H1 (cell line): ENCODE data around the gene CYP1A2. TPM values are rescaled to one million over a fixed set of nuclear protein-coding genes. Genes with fewer than 3 reads are reported as not detected.

ENCODE experiments used
- CTCF ChIA-PET: fragments of 300-600 bp; sonication (Branson Sonifier 250); formaldehyde crosslinking; loops from one replicate; lab custom pipeline; 2021; ENCODE audit not compliant: partially characterized antibody; lab: Charles Lee
- POLR2A ChIA-PET: fragments of 300-600 bp; sonication (Branson Sonifier 250); formaldehyde crosslinking; loops from one replicate; lab custom pipeline; 2021; ENCODE audit warnings: inconsistent platforms; ENCODE audit not compliant: partially characterized antibody; lab: Charles Lee
- DNase-seq, 2 experiments: peaks; one replicate each; pipeline versions ENCODE4 v3.0.0 to v3.0.0-alpha.2; 2010 to 2022; ENCODE audit warnings: low spot score in 2 of 2, low read depth in 1 of 2, mixed read lengths in 1 of 2
- FAIRE-seq: peaks from 2 replicates; lab custom pipeline; 2011; peaks lifted over from hg19 to GRCh38; lab: Jason Lieb, UNC
- H2AFZ ChIP-seq: 2 replicates; pipeline ENCODE4 v1.8.1; 2012; ENCODE audit warnings: low read length, inconsistent platforms
- H2AK5ac ChIP-seq: 2 replicates; pipeline ENCODE4 v1.6.1; 2013; ENCODE audit warnings: low read depth, low read length
- H2BK120ac ChIP-seq: replicated peaks from 2 replicates; pipeline ENCODE3; 2013; ENCODE audit warnings: low read depth, low read length, inconsistent platforms
- H2BK12ac ChIP-seq: 2 replicates; pipeline ENCODE4 v1.6.1; 2013; ENCODE audit warnings: low read depth, low read length
- H2BK15ac ChIP-seq: 2 replicates; pipeline ENCODE4 v1.6.1; 2013; ENCODE audit warnings: low read length
- H2BK20ac ChIP-seq: 2 replicates; pipeline ENCODE4 v1.6.1; 2013; ENCODE audit warnings: low read length
- H2BK5ac ChIP-seq: 2 replicates; pipeline ENCODE4 v1.6.1; 2013; ENCODE audit warnings: low read depth, low read length
- H3K14ac ChIP-seq: 2 replicates; pipeline ENCODE4 v1.6.1; 2013; ENCODE audit warnings: inconsistent platforms; ENCODE audit not compliant: insufficient read length
- H3K18ac ChIP-seq: 2 replicates; pipeline ENCODE4 v1.6.1; 2013; ENCODE audit warnings: low read length; ENCODE audit errors: extremely low read depth
- H3K23ac ChIP-seq: 2 replicates; pipeline ENCODE4 v1.6.1; 2013; ENCODE audit warnings: inconsistent platforms; ENCODE audit not compliant: insufficient read length
- H3K23me2 ChIP-seq: 2 replicates; pipeline ENCODE4 v1.6.1; 2013; ENCODE audit warnings: low read depth, low read length
- H3K27ac ChIP-seq: 2 replicates; pipeline ENCODE4 v1.6.1; 2011; ENCODE audit warnings: low read depth, low read length, inconsistent platforms
- H3K27me3 ChIP-seq, 4 experiments: replicated peaks in 1 of 4; 1 replicate in 1 of 4; 2 replicates in 3 of 4; pipeline versions ENCODE4 v1.6.1 to v1.8.1; 2011 to 2013; ENCODE audit warnings: low read length in 3 of 4, mild to moderate bottlenecking in 3 of 4, inconsistent platforms in 2 of 4, mixed read lengths in 2 of 4, moderate library complexity in 1 of 4; ENCODE audit not compliant: control insufficient read depth in 3 of 4, insufficient read depth in 3 of 4; ENCODE audit errors: extremely low read depth in 1 of 4
- H3K36me3 ChIP-seq, 4 experiments: 2 replicates each; pipeline versions ENCODE4 v1.6.1 to v1.8.1; 2011 to 2013; ENCODE audit warnings: mild to moderate bottlenecking in 4 of 4, low read length in 3 of 4, moderate library complexity in 2 of 4, control low read depth in 1 of 4, inconsistent platforms in 1 of 4; ENCODE audit not compliant: insufficient read depth in 4 of 4, control insufficient read depth in 2 of 4
- H3K4ac ChIP-seq: replicated peaks from 2 replicates; pipeline ENCODE3; 2013; ENCODE audit warnings: low read length, low read depth, mixed read lengths, inconsistent platforms; ENCODE audit not compliant: insufficient read length
- H3K4me1 ChIP-seq, 4 experiments: replicated peaks in 1 of 4; 1 replicate in 1 of 4; 2 replicates in 3 of 4; pipeline versions ENCODE4 v1.6.1 to v1.8.1; 2011 to 2013; ENCODE audit warnings: low read length in 3 of 4, inconsistent platforms in 2 of 4, mixed read lengths in 1 of 4; ENCODE audit not compliant: insufficient read depth in 4 of 4, control insufficient read depth in 3 of 4
- H3K4me2 ChIP-seq, 2 experiments: 2 replicates each; pipeline versions ENCODE4 v1.6.1 to v1.8.1; 2011 to 2013; ENCODE audit warnings: low read depth in 2 of 2, low read length in 2 of 2, control low read depth in 1 of 2, inconsistent platforms in 1 of 2, mild to moderate bottlenecking in 1 of 2; ENCODE audit not compliant: insufficient read depth in 1 of 2
- H3K4me3 ChIP-seq, 4 experiments: fragments of 200-600, 300-600 bp in 1 of 4; sonication (generic), shearing (Covaris generic), sonication (Bioruptor Twin) in 1 of 4; 2 replicates each; pipeline versions ENCODE4 v1.5.1 to v1.8.1; 2011 to 2016; ENCODE audit warnings: low read length in 4 of 4, low read depth in 3 of 4, control low read depth in 2 of 4, inconsistent platforms in 2 of 4, mild to moderate bottlenecking in 2 of 4, mixed read lengths in 1 of 4, moderate library complexity in 1 of 4; ENCODE audit not compliant: insufficient read depth in 2 of 4; ENCODE audit errors: extremely low read depth in 1 of 4
- H3K56ac ChIP-seq: replicated peaks from 2 replicates; pipeline ENCODE3; 2013; ENCODE audit warnings: low read depth, mild to moderate bottlenecking, mixed read lengths, low read length, inconsistent platforms; ENCODE audit not compliant: insufficient read length
- H3K79me1 ChIP-seq: 2 replicates; pipeline ENCODE4 v1.6.1; 2013; ENCODE audit warnings: low read depth, low read length, control low read depth
- H3K79me2 ChIP-seq, 2 experiments: 2 replicates each; pipeline versions ENCODE4 v1.6.1 to v1.8.1; 2012 to 2013; ENCODE audit warnings: low read length in 2 of 2, mild to moderate bottlenecking in 2 of 2, inconsistent platforms in 1 of 2; ENCODE audit not compliant: insufficient read depth in 2 of 2, control insufficient read depth in 1 of 2
- H3K9ac ChIP-seq, 4 experiments: replicated peaks in 1 of 4; 1 replicate in 1 of 4; 2 replicates in 3 of 4; pipeline versions ENCODE4 v1.6.1 to v1.8.1; 2011 to 2013; ENCODE audit warnings: low read depth in 3 of 4, low read length in 3 of 4, control low read depth in 2 of 4, mild to moderate bottlenecking in 2 of 4, moderate library complexity in 2 of 4, inconsistent platforms in 1 of 4; ENCODE audit errors: extremely low read depth in 1 of 4
- H3K9me3 ChIP-seq, 2 experiments: 2 replicates each; pipeline versions ENCODE4 v1.6.1 to v1.8.1; 2012 to 2013; ENCODE audit warnings: mild to moderate bottlenecking in 2 of 2, moderate library complexity in 2 of 2, control low read depth in 1 of 2, inconsistent platforms in 1 of 2, low read depth in 1 of 2, low read length in 1 of 2, mixed read lengths in 1 of 2; ENCODE audit not compliant: insufficient read depth in 2 of 2
- H4K20me1 ChIP-seq, 2 experiments: replicated peaks in 1 of 2; 2 replicates each; pipeline versions ENCODE3 to v1.8.1; 2011 to 2013; ENCODE audit warnings: inconsistent platforms in 2 of 2, low read length in 2 of 2, mild to moderate bottlenecking in 1 of 2; ENCODE audit not compliant: insufficient read depth in 2 of 2, control insufficient read depth in 1 of 2
- H4K5ac ChIP-seq: 2 replicates; pipeline ENCODE4 v1.6.1; 2013; ENCODE audit warnings: low read length, low read depth, mixed read lengths, inconsistent platforms; ENCODE audit not compliant: insufficient read length
- H4K8ac ChIP-seq: 2 replicates; pipeline ENCODE4 v1.8.0; 2013; ENCODE audit warnings: mild to moderate bottlenecking, moderate library complexity, low read length, inconsistent platforms; ENCODE audit not compliant: insufficient read depth; ENCODE audit errors: extremely low read depth
- H4K91ac ChIP-seq: replicated peaks from 2 replicates; pipeline ENCODE3; 2013; ENCODE audit warnings: low read length, mixed read lengths, inconsistent platforms; ENCODE audit not compliant: insufficient read length
- ATF2 ChIP-seq: IDR thresholded peaks from 2 replicates; pipeline ENCODE4 v1.6.1; 2012; ENCODE audit warnings: low read length, inconsistent platforms
- CTBP2 ChIP-seq: IDR thresholded peaks from 2 replicates; pipeline ENCODE4 v1.7.0; 2011; ENCODE audit warnings: borderline replicate concordance, mild to moderate bottlenecking, moderate library complexity, mixed read lengths, low read length; ENCODE audit not compliant: insufficient read depth, insufficient read length
- KDM5A ChIP-seq: fragments of 200-600 bp; IDR thresholded peaks from 2 replicates; pipeline ENCODE4 v1.7.1; 2012; ENCODE audit warnings: mild to moderate bottlenecking, low read length, inconsistent platforms, mixed read lengths
- NANOG ChIP-seq: IDR thresholded peaks from 2 replicates; pipeline ENCODE4 v1.6.1; 2011; ENCODE audit warnings: low read length, low read depth, mild to moderate bottlenecking, inconsistent platforms; ENCODE audit not compliant: insufficient read depth, poor library complexity, severe bottlenecking
- SIX5 ChIP-seq: IDR thresholded peaks from 2 replicates; pipeline ENCODE4 v1.6.1; 2011; ENCODE audit warnings: mild to moderate bottlenecking, low read depth, low read length
- SP4 ChIP-seq: IDR thresholded peaks from 2 replicates; pipeline ENCODE4 v1.6.1; 2012; ENCODE audit warnings: low read length, inconsistent platforms
- SUZ12 ChIP-seq: fragments of 200-600 bp; sonication (generic); IDR thresholded peaks from 2 replicates; pipeline ENCODE4 v1.6.1; 2012; ENCODE audit warnings: mild to moderate bottlenecking, inconsistent platforms, low read length, moderate library complexity, mixed read lengths
- WGBS, 2 experiments: shearing (Covaris generic) in 1 of 2; methylation state at CpG; one replicate each; pipeline versions ENCODE4 v1.1.6 to v1.1.7; 2013 to 2015; ENCODE audit warnings: low lambda C conversion rate in 2 of 2, mixed read lengths in 2 of 2, inconsistent platforms in 1 of 2, low coverage in 1 of 2, missing lambda C conversion rate in 1 of 2; ENCODE audit not compliant: insufficient replicate concordance in 2 of 2, insufficient coverage in 1 of 2, insufficient read length in 1 of 2; ENCODE audit errors: extremely low coverage in 1 of 2, missing lambda C conversion rate in 1 of 2; 5-methylcytosine and 5-hydroxymethylcytosine counted together
- polyA plus RNA-seq, 7 experiments: library from polyadenylated mRNA; depleted of rRNA in 3 of 7; stranded (reverse) in 5 of 7; unstranded in 2 of 7; fragments of >200 nt in 5 of 7; fragments of 200-250 nt in 2 of 7; gene quantifications; 1 replicate in 5 of 7; 2 replicates in 1 of 7; 4 replicates in 1 of 7; pipeline versions ENCODE4 v1.2.1 to v1.2.3, GENCODE V29; 2011 to 2013; ENCODE audit warnings: missing spikeins in 2 of 7, mixed read lengths in 2 of 7
- total RNA-seq: library from RNA; stranded (reverse); fragmentation: NEBNext Ultra II Directional; extraction: Animal tissue kit (Norgen Biotek cat#: 25700); gene quantifications from 2 replicates; pipeline ENCODE4 v1.2.1, GENCODE V29; 2021
- TF ChIP-seq, protein P1 (sequence below): IDR thresholded peaks from 2 replicates; pipeline ENCODE4 v1.6.1; 2011; ENCODE audit warnings: low read length, improper control_type of control experiment
- TF ChIP-seq, protein P2 (sequence below): IDR thresholded peaks from 2 replicates; pipeline ENCODE4 v1.6.1; 2012; ENCODE audit warnings: inconsistent platforms

The CYP1A2 gene
- total and polyA plus RNA-seq, 2 of the 8 experiments (the other 6 are each of a cell fraction or from before 2014, with no cell fraction given): not detected

- no peak overlapping the region for H3K23ac ChIP-seq
- no peaks in the 10 kb centered on the region for H3K27me3 ChIP-seq
- H2BK20ac ChIP-seq: no peak overlapping the region
- FAIRE-seq (no peak), DNase-seq (no peak)
- H2BK15ac ChIP-seq: no peak overlapping the region
- H2BK5ac ChIP-seq: no peak overlapping the region
- H3K4me1 ChIP-seq: peaks cover 0 to 10% (median 0%) of the 10 kb centered on the region in 4 experiments; a peak in 4 of 7 replicates
- 89% methylated on average over 7 of the region's 7 CpGs; no CpG with 5 or more reads in 1 of the 2 experiments for WGBS, 2 experiments
- no peak overlapping the region for H3K4ac ChIP-seq
- no peak overlapping the region for H2AK5ac ChIP-seq
- no peak overlapping the region for H3K56ac ChIP-seq
- H3K4me2 ChIP-seq: no peak overlapping the region
- H4K8ac ChIP-seq: no peak overlapping the region
- CTCF ChIA-PET: interaction anchor here (0.6 to 53.7 kb wide), 53 partner anchors 10 to 484 kb away, joined by 3 to 1439 read pairs (median 5); partner anchors contain the start of genes CLK3, CPLX3, CSK and CYP11A1
- no peak overlapping the region for H3K14ac ChIP-seq
- no peaks in the 10 kb centered on the region for H3K9me3 ChIP-seq
- no peak overlapping the region for H2BK120ac ChIP-seq
- POLR2A ChIA-PET: interaction anchor here (0.7 to 6.0 kb wide), 10 partner anchors 8 to 143 kb away, joined by 3 to 82 read pairs (median 5); no protein-coding TSS in a partner anchor
- H4K91ac ChIP-seq: no peak overlapping the region
- H4K5ac ChIP-seq: no peak overlapping the region
- no peaks in the 10 kb centered on the region for H3K36me3 ChIP-seq
- H4K20me1 ChIP-seq: peaks cover 0 to 2% of the 10 kb centered on the region in 2 experiments
- no peak overlapping the region for H3K27ac ChIP-seq
- no peak overlapping the region for H2AFZ ChIP-seq
- H3K79me1 ChIP-seq: no peaks in the 10 kb centered on the region
- H3K4me3 ChIP-seq: no peak overlapping the region
- H3K9ac ChIP-seq: no peak overlapping the region
- H3K18ac ChIP-seq: no peak overlapping the region
- H3K79me2 ChIP-seq: no peaks in the 10 kb centered on the region
- H2BK12ac ChIP-seq: no peak overlapping the region
- no peaks in the 10 kb centered on the region for H3K23me2 ChIP-seq
- no peak for TF ChIP-seq NANOG
- no peak for TF ChIP-seq KDM5A
- TF ChIP-seq CTBP2: no peak
- no peak for TF ChIP-seq SIX5
- no peak for TF ChIP-seq SP4
- TF ChIP-seq, protein P1, sequence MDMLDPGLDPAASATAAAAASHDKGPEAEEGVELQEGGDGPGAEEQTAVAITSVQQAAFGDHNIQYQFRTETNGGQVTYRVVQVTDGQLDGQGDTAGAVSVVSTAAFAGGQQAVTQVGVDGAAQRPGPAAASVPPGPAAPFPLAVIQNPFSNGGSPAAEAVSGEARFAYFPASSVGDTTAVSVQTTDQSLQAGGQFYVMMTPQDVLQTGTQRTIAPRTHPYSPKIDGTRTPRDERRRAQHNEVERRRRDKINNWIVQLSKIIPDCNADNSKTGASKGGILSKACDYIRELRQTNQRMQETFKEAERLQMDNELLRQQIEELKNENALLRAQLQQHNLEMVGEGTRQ: no peak
- no peak for TF ChIP-seq ATF2
- no peak for TF ChIP-seq SUZ12
- TF ChIP-seq, protein P2, sequence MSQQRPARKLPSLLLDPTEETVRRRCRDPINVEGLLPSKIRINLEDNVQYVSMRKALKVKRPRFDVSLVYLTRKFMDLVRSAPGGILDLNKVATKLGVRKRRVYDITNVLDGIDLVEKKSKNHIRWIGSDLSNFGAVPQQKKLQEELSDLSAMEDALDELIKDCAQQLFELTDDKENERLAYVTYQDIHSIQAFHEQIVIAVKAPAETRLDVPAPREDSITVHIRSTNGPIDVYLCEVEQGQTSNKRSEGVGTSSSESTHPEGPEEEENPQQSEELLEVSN: no peak
Measured at GRCh38 chr15:74769463-74770025, 20.9 kb downstream of the CYP1A2 start.
